Ovary (tissue), 3 donors: Measurements from ENCODE around the gene MUC6.

Experiments used
- EP300 ChIP-seq: sonication (generic); formaldehyde crosslinking; IDR thresholded peaks from one replicate; pipeline ENCODE4 v1.6.1; 2017; ENCODE audit warnings: antibody characterized with exemption
- POLR2A ChIP-seq: fragments of 450-650 bp; IDR thresholded peaks from one replicate; pipeline ENCODE4 v1.6.1; 2017; ENCODE audit warnings: antibody characterized with exemption, mild to moderate bottlenecking, moderate library complexity
- TF ChIP-seq, protein P1 (sequence below), 3 donors: fragments of 450-650 bp in 2 of 3; fragments of 200-600 bp in 1 of 3; IDR thresholded peaks; one replicate each; pipeline versions ENCODE4 v1.5.1 to v1.8.0; 2016 to 2022; ENCODE audit warnings: antibody characterized with exemption in 3 of 3, mild to moderate bottlenecking in 1 of 3
- donor health status: DM: no; HTN: no; CAD: no.

GRCh38 chr11:1026163-1026450 is 10.4 kb downstream of the MUC6 start:
- TF ChIP-seq, protein P1, sequence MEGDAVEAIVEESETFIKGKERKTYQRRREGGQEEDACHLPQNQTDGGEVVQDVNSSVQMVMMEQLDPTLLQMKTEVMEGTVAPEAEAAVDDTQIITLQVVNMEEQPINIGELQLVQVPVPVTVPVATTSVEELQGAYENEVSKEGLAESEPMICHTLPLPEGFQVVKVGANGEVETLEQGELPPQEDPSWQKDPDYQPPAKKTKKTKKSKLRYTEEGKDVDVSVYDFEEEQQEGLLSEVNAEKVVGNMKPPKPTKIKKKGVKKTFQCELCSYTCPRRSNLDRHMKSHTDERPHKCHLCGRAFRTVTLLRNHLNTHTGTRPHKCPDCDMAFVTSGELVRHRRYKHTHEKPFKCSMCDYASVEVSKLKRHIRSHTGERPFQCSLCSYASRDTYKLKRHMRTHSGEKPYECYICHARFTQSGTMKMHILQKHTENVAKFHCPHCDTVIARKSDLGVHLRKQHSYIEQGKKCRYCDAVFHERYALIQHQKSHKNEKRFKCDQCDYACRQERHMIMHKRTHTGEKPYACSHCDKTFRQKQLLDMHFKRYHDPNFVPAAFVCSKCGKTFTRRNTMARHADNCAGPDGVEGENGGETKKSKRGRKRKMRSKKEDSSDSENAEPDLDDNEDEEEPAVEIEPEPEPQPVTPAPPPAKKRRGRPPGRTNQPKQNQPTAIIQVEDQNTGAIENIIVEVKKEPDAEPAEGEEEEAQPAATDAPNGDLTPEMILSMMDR (IDR thresholded peaks at IDR 0.05), result no peak
- no peak for TF ChIP-seq EP300
- no peak for TF ChIP-seq POLR2A
